Neural cell (in vitro differentiated cells): ENCODE data around the gene IDUA. TPM values are rescaled to one million over a fixed set of nuclear protein-coding genes. Genes with fewer than 3 reads are reported as not detected.

Source experiments
- H2AFZ ChIP-seq: fragments of 200-600, 300-800 bp; sonication (generic), shearing (Covaris generic); 2 replicates; pipeline ENCODE4 v1.6.0; 2014; ENCODE audit warnings: low read depth, mild to moderate bottlenecking, antibody characterized with exemption, low read length, moderate library complexity
- H3F3A ChIP-seq: fragments of 200-600 bp; shearing (Covaris generic); 2 replicates; pipeline ENCODE4 v1.6.1; 2016; ENCODE audit warnings: mild to moderate bottlenecking, moderate library complexity, mixed read lengths, antibody characterized with exemption, low read length; ENCODE audit not compliant: insufficient read depth, poor library complexity, severe bottlenecking
- H3K27ac ChIP-seq: fragments of 200-600, 300-800 bp; sonication (generic), shearing (Covaris generic); 2 replicates; pipeline ENCODE4 v1.5.1; 2014; ENCODE audit warnings: mild to moderate bottlenecking, low read length, moderate library complexity
- H3K27me3 ChIP-seq: fragments of 300-800, 200-600 bp; sonication (generic), shearing (Covaris generic); 2 replicates; pipeline ENCODE4 v1.6.0; 2014; ENCODE audit warnings: mild to moderate bottlenecking, low read depth, low read length, moderate library complexity; ENCODE audit not compliant: insufficient read depth
- H3K36me3 ChIP-seq: fragments of 300-800, 200-600 bp; sonication (generic), shearing (Covaris generic); 2 replicates; pipeline ENCODE4 v1.5.1; 2014; ENCODE audit warnings: mild to moderate bottlenecking, antibody characterized with exemption, low read length, moderate library complexity; ENCODE audit not compliant: insufficient read depth
- H3K4me2 ChIP-seq: fragments of 300-800, 200-600 bp; sonication (generic), shearing (Covaris generic); 2 replicates; pipeline ENCODE4 v1.6.0; 2014; ENCODE audit warnings: mild to moderate bottlenecking, low read length
- H3K4me3 ChIP-seq: fragments of 300-800, 200-600 bp; sonication (generic), shearing (Covaris generic); 2 replicates; pipeline ENCODE4 v1.5.1; 2014; ENCODE audit warnings: mild to moderate bottlenecking, low read length, moderate library complexity
- H3K79me2 ChIP-seq: fragments of 200-600 bp; shearing (Covaris generic); replicated peaks from 2 replicates; pipeline ENCODE4 v1.6.0; 2014; ENCODE audit warnings: mild to moderate bottlenecking, low read length, moderate library complexity; ENCODE audit not compliant: insufficient read depth
- H3K9ac ChIP-seq: fragments of 300-800, 200-600 bp; sonication (generic), shearing (Covaris generic); 2 replicates; pipeline ENCODE4 v1.6.1; 2016; ENCODE audit warnings: mild to moderate bottlenecking, low read length, mixed read lengths
- H3K9me2 ChIP-seq: fragments of 200-600 bp; shearing (Covaris generic); 2 replicates; pipeline ENCODE4 v1.6.1; 2016; ENCODE audit warnings: mild to moderate bottlenecking, low read length, mixed read lengths; ENCODE audit not compliant: insufficient read depth
- H3K9me3 ChIP-seq: fragments of 200-600, 300-800 bp; sonication (generic), shearing (Covaris generic); 2 replicates; pipeline ENCODE4 v1.6.1; 2016; ENCODE audit warnings: mild to moderate bottlenecking, mixed run types, low read length, moderate library complexity, mixed read lengths
- H4K20me1 ChIP-seq: fragments of 200-600 bp; shearing (Covaris generic); 2 replicates; pipeline ENCODE4 v1.6.1; 2016; ENCODE audit warnings: mild to moderate bottlenecking, mixed run types; ENCODE audit not compliant: insufficient read depth
- EP300 ChIP-seq: fragments of 450-650 bp; conservative IDR thresholded peaks from 2 replicates; pipeline ENCODE4 v1.6.1; 2014; ENCODE audit warnings: antibody characterized with exemption, mild to moderate bottlenecking, moderate library complexity; ENCODE audit not compliant: poor library complexity, severe bottlenecking
- EZH2 ChIP-seq: fragments of 200-600, 300-800 bp; shearing (Covaris generic), sonication (generic); IDR thresholded peaks from 2 replicates; pipeline ENCODE4 v1.6.1; 2014; ENCODE audit warnings: antibody characterized with exemption, low read length, borderline replicate concordance, mild to moderate bottlenecking; ENCODE audit not compliant: insufficient read depth, poor library complexity, severe bottlenecking
- MXI1 ChIP-seq: fragments of 450-650 bp; conservative IDR thresholded peaks from 2 replicates; pipeline ENCODE4 v1.6.1; 2014; ENCODE audit warnings: antibody characterized with exemption, mild to moderate bottlenecking; ENCODE audit not compliant: poor library complexity, severe bottlenecking
- POLR2AphosphoS5 ChIP-seq: IDR thresholded peaks from 2 replicates; pipeline ENCODE4 v1.6.1; 2012
- RAD21 ChIP-seq: fragments of 450-650 bp; conservative IDR thresholded peaks from 2 replicates; pipeline ENCODE4 v1.6.1; 2014; ENCODE audit warnings: antibody characterized with exemption, mild to moderate bottlenecking, moderate library complexity
- REST ChIP-seq: IDR thresholded peaks from 2 replicates; pipeline ENCODE4 v1.6.1; 2012; ENCODE audit warnings: borderline replicate concordance
- SMC3 ChIP-seq: fragments of 450-650 bp; conservative IDR thresholded peaks from 2 replicates; pipeline ENCODE4 v1.6.1; 2014; ENCODE audit warnings: antibody characterized with exemption, mild to moderate bottlenecking, moderate library complexity; ENCODE audit not compliant: poor library complexity
- TAF1 ChIP-seq: IDR thresholded peaks from 2 replicates; pipeline ENCODE4 v1.6.1; 2012; ENCODE audit warnings: low read depth
- polyA plus RNA-seq: library from polyadenylated mRNA; depleted of rRNA; stranded (reverse); fragments of >200 nt; gene quantifications from 2 replicates; pipeline ENCODE4 v1.2.3, GENCODE V29; 2014
- TF ChIP-seq, protein P1 (sequence below): fragments of 450-650 bp; IDR thresholded peaks from 2 replicates; pipeline ENCODE4 v1.5.1; 2014; ENCODE audit warnings: antibody characterized with exemption, mild to moderate bottlenecking, moderate library complexity; ENCODE audit not compliant: poor library complexity, severe bottlenecking

IDUA gene
- polyA plus RNA-seq, 1 donor from 2014 or later, result 12.7 TPM

- Histone ChIP-seq H3K9me3 (peaks cover 4% of the 10 kb centered on the region), H3K4me2 (no peak overlapping the region), H3K9me2 (no peaks in the 10 kb centered on the region), H3K79me2 (no peaks in the 10 kb centered on the region), H3F3A (no peaks in the 10 kb centered on the region), H3K27me3 (peaks cover 61% of the 10 kb centered on the region), H2AFZ (no peak overlapping the region), H3K36me3 (no peaks in the 10 kb centered on the region), H4K20me1 (no peaks in the 10 kb centered on the region), H3K4me3 (no peak overlapping the region), H3K27ac (no peak overlapping the region), H3K9ac (no peak overlapping the region)
- no peak for TF ChIP-seq EZH2
- no peak for TF ChIP-seq TAF1
- no peak for TF ChIP-seq EP300
- TF ChIP-seq POLR2AphosphoS5, result no peak
- no peak for TF ChIP-seq SMC3
- TF ChIP-seq, protein P1, sequence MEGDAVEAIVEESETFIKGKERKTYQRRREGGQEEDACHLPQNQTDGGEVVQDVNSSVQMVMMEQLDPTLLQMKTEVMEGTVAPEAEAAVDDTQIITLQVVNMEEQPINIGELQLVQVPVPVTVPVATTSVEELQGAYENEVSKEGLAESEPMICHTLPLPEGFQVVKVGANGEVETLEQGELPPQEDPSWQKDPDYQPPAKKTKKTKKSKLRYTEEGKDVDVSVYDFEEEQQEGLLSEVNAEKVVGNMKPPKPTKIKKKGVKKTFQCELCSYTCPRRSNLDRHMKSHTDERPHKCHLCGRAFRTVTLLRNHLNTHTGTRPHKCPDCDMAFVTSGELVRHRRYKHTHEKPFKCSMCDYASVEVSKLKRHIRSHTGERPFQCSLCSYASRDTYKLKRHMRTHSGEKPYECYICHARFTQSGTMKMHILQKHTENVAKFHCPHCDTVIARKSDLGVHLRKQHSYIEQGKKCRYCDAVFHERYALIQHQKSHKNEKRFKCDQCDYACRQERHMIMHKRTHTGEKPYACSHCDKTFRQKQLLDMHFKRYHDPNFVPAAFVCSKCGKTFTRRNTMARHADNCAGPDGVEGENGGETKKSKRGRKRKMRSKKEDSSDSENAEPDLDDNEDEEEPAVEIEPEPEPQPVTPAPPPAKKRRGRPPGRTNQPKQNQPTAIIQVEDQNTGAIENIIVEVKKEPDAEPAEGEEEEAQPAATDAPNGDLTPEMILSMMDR, result no peak
- TF ChIP-seq MXI1, result no peak
- no peak for TF ChIP-seq RAD21
- TF ChIP-seq REST, result no peak
Measured at GRCh38 chr4:999882-1000425, 13.1 kb downstream of the IDUA start.

DNA sequence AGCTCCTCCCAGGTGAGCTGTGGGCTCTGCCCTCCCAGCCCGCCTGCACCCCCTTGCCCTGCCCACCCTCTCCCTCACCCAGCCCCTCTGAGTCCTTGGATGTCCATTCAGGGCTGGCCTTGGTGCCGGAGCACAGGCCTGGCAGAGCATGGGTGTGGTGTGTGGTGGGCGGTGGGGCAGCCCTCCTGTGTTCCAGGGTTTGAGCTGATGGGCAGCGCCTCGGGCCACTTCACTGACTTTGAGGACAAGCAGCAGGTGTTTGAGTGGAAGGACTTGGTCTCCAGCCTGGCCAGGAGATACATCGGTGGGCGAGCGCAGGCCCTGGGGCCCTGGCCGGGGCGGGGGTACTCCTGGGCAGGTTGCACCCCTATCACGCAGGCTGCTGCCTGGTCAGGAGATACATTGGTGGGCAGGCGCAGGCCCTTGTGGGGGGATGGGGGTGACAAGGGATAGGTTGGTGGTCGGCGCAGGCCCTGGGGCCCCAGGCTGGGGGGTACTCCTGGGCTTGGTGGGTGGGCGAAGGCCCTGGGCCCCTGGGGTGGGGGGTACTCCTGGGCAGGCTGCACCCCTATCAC lies 13.9 kb downstream of the IDUA start:
- Histone ChIP-seq H3K27ac (no peak overlapping the region), H3K36me3 (no peaks in the 10 kb centered on the region), H3K9me3 (peaks cover 4% of the 10 kb centered on the region), H3K9ac (no peak overlapping the region), H3K9me2 (no peaks in the 10 kb centered on the region), H2AFZ (no peak overlapping the region), H3K79me2 (no peaks in the 10 kb centered on the region), H4K20me1 (no peaks in the 10 kb centered on the region), H3K4me2 (no peak overlapping the region), H3K27me3 (peaks cover 64% of the 10 kb centered on the region), H3F3A (no peaks in the 10 kb centered on the region), H3K4me3 (no peak overlapping the region)
- TF ChIP-seq EZH2, result no peak
- TF ChIP-seq POLR2AphosphoS5, result no peak
- TF ChIP-seq TAF1, result no peak
- no peak for TF ChIP-seq SMC3
- TF ChIP-seq MXI1, result no peak
- TF ChIP-seq RAD21, result no peak
- TF ChIP-seq EP300, result no peak
- TF ChIP-seq, protein P1, result no peak
- TF ChIP-seq REST, result no peak
